Measurements from ENCODE around the gene IL18.

The IL18 gene

DNA sequence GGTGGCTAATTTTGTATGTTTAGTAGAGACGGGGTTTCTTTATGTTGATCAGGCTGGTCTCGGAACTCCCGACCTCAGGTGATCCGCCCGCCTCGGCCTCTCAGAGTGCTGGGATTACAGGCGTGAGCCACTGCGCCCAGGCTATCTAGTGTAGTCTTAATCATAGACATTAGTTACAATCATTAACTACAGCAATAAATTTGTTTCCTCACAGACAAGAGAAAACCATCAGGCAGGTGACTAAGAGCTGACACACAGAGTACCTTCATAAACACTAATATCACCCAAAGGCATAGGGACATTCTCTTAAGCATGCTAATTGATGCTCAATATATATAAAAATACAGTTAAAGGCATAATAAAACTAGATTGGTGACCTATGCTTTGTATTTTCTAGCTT is 57.8 kb downstream of the IL18 start:
- no peaks in the 10 kb centered on the region for H3K9me3 ChIP-seq (replicated peaks; ENCODE audit: insufficient read depth, low read length)
- no peak overlapping the region for H3K4me3 ChIP-seq (ENCODE audit: low read length)
- H3K27ac ChIP-seq (ENCODE audit: low read length) = no peak overlapping the region
- no peaks in the 10 kb centered on the region for H3K79me2 ChIP-seq (ENCODE audit: low read length)
- no peaks in the 10 kb centered on the region for H3K9me2 ChIP-seq (replicated peaks; ENCODE audit: insufficient read depth, low read length)
- H3K27me3 ChIP-seq (replicated peaks; ENCODE audit: insufficient read depth, low read length) = no peaks in the 10 kb centered on the region
- no peak overlapping the region for H3K9ac ChIP-seq (ENCODE audit: low read length)
- no peaks in the 10 kb centered on the region for H3K4me1 ChIP-seq (ENCODE audit: low read length)
- no peak overlapping the region for H2AFZ ChIP-seq (ENCODE audit: low read length)
- H3F3A ChIP-seq (ENCODE audit: insufficient read depth, low read length) = no peaks in the 10 kb centered on the region
- no peak overlapping the region for H3K4me2 ChIP-seq (ENCODE audit: low read depth, low read length)
- no peaks in the 10 kb centered on the region for H3K36me3 ChIP-seq (replicated peaks; ENCODE audit: insufficient read depth, low read length)
- TF ChIP-seq EZH2 (optimal IDR thresholded peaks at IDR 0.05; ENCODE audit: low read depth, low read length) = no peak
- no peak for DNase-seq
- H4K20me1 ChIP-seq (ENCODE audit: insufficient read depth, low read length) = no peaks in the 10 kb centered on the region

DNA sequence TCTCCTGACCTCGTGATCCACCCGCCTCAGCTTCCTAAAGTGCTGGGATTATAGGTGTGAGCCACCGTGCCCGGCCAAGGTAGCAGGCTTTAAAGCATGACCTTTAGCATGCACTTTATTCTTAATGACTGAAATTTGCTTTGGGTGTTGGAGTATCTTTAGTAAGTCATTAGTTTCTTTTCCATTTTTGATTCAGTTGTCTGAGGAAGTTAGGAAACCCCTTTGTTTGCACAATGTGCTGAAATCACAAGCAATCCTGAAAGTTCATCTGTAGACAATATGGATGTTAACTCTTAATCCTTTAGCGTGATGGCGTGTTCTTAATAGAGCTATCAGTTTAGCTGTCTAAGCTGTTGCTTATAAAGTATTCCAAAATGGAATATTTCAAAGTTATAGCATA is 60.4 kb downstream of the IL18 start:
- Histone ChIP-seq H3K9me3 (replicated peaks; ENCODE audit: insufficient read depth, low read length) (no peaks in the 10 kb centered on the region), H3K27ac (ENCODE audit: low read length) (no peak overlapping the region), H3K4me1 (ENCODE audit: low read length) (no peaks in the 10 kb centered on the region), H2AFZ (ENCODE audit: low read length) (no peak overlapping the region), H3K9me2 (replicated peaks; ENCODE audit: insufficient read depth, low read length) (no peaks in the 10 kb centered on the region), H3K36me3 (replicated peaks; ENCODE audit: insufficient read depth, low read length) (no peaks in the 10 kb centered on the region), H3K27me3 (replicated peaks; ENCODE audit: insufficient read depth, low read length) (no peaks in the 10 kb centered on the region), H3K4me3 (ENCODE audit: low read length) (no peak overlapping the region), H4K20me1 (ENCODE audit: insufficient read depth, low read length) (no peaks in the 10 kb centered on the region), H3K9ac (ENCODE audit: low read length) (no peak overlapping the region), H3K79me2 (ENCODE audit: low read length) (no peaks in the 10 kb centered on the region), H3F3A (ENCODE audit: insufficient read depth, low read length) (no peaks in the 10 kb centered on the region), H3K4me2 (ENCODE audit: low read depth, low read length) (no peak overlapping the region)
- DNase-seq = no peak
- TF ChIP-seq EZH2phosphoT487 (IDR thresholded peaks at IDR 0.05; ENCODE audit: low read length) (no peak), EZH2 (optimal IDR thresholded peaks at IDR 0.05; ENCODE audit: low read depth, low read length) (no peak)
- TF ChIP-seq, protein P1, sequence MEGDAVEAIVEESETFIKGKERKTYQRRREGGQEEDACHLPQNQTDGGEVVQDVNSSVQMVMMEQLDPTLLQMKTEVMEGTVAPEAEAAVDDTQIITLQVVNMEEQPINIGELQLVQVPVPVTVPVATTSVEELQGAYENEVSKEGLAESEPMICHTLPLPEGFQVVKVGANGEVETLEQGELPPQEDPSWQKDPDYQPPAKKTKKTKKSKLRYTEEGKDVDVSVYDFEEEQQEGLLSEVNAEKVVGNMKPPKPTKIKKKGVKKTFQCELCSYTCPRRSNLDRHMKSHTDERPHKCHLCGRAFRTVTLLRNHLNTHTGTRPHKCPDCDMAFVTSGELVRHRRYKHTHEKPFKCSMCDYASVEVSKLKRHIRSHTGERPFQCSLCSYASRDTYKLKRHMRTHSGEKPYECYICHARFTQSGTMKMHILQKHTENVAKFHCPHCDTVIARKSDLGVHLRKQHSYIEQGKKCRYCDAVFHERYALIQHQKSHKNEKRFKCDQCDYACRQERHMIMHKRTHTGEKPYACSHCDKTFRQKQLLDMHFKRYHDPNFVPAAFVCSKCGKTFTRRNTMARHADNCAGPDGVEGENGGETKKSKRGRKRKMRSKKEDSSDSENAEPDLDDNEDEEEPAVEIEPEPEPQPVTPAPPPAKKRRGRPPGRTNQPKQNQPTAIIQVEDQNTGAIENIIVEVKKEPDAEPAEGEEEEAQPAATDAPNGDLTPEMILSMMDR (IDR thresholded peaks at IDR 0.05; ENCODE audit: low read length) = no peak

DNA sequence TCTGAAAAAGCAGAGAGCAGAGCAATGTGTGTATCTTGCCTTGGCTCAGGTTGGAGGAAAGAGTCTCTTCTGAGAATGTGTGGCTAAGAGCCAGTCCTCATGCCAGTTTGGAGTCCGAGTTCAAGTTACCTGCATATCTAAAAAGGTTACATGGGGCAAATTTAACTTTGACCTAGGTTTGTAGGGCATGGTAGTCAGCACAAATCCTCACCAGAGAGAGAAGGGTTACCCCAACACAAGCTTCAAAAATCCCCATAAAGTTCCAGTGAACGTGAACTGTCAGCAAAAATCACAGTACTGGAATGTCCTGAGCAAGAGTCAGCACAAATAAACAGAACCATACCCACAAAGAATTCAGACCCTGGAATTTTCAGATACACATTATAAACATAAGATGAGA is 63.4 kb downstream of the IL18 start:
- Histone ChIP-seq H3K79me2 (ENCODE audit: low read length) (no peaks in the 10 kb centered on the region), H3K9me3 (replicated peaks; ENCODE audit: insufficient read depth, low read length) (no peaks in the 10 kb centered on the region), H3K4me3 (ENCODE audit: low read length) (no peak overlapping the region), H3K27me3 (replicated peaks; ENCODE audit: insufficient read depth, low read length) (no peaks in the 10 kb centered on the region), H4K20me1 (ENCODE audit: insufficient read depth, low read length) (no peaks in the 10 kb centered on the region), H3K27ac (ENCODE audit: low read length) (no peak overlapping the region), H3K9ac (ENCODE audit: low read length) (no peak overlapping the region), H2AFZ (ENCODE audit: low read length) (no peak overlapping the region), H3K9me2 (replicated peaks; ENCODE audit: insufficient read depth, low read length) (no peaks in the 10 kb centered on the region), H3F3A (ENCODE audit: insufficient read depth, low read length) (no peaks in the 10 kb centered on the region), H3K4me2 (ENCODE audit: low read depth, low read length) (no peak overlapping the region), H3K36me3 (replicated peaks; ENCODE audit: insufficient read depth, low read length) (no peaks in the 10 kb centered on the region), H3K4me1 (ENCODE audit: low read length) (no peaks in the 10 kb centered on the region)
- no peak for DNase-seq
- TF ChIP-seq EZH2phosphoT487 (IDR thresholded peaks at IDR 0.05; ENCODE audit: low read length) (no peak), EZH2 (optimal IDR thresholded peaks at IDR 0.05; ENCODE audit: low read depth, low read length) (no peak)
- TF ChIP-seq, protein P1 (IDR thresholded peaks at IDR 0.05; ENCODE audit: low read length) = no peak

DNA sequence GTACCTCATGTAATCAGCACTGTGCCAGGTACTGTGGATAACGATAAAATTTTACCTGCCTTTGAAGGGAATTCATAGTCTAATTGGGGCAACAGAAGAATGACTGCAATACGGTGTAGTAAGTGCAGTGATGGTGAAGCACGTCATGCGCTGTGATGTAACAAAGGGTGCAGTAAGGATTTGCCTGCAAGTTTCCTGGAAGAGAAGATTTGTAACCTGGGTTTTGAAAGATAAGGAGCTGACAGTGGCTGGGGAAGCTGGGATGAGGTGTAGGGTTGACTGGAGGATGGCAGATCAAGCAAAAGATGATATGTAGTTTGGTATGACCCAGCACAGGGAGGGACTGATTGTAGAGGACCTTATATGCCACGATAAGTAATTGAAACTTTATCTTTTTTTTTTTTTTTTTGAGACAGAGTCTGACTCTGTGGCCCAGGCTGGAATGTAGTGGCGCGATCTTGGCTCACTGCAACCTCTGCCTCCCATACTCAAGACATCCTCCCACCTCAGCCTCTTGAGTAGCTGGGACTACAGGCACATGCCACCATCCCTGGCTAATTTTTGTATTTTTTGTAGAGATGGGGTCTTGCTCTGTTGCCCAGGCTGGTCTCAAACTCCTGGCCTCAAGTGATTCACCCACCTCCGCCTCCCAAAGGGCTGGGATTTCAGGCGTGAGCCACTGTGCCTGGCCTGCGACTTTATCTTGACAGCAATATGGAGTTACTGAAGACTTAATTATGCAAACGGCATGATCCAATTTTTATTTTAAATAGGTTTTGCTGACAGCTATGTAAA is 66.0 kb downstream of the IL18 start:
- H3F3A ChIP-seq (ENCODE audit: insufficient read depth, low read length) = no peaks in the 10 kb centered on the region
- no peaks in the 10 kb centered on the region for H3K36me3 ChIP-seq (replicated peaks; ENCODE audit: insufficient read depth, low read length)
- DNase-seq = no peak
- H3K27ac ChIP-seq (ENCODE audit: low read length) = no peak overlapping the region
- H3K9me3 ChIP-seq (replicated peaks; ENCODE audit: insufficient read depth, low read length) = no peaks in the 10 kb centered on the region
- H3K4me2 ChIP-seq (ENCODE audit: low read depth, low read length) = no peak overlapping the region
- no peaks in the 10 kb centered on the region for H3K4me1 ChIP-seq (ENCODE audit: low read length)
- H3K27me3 ChIP-seq (replicated peaks; ENCODE audit: insufficient read depth, low read length) = no peaks in the 10 kb centered on the region
- no peaks in the 10 kb centered on the region for H3K79me2 ChIP-seq (ENCODE audit: low read length)
- no peak overlapping the region for H2AFZ ChIP-seq (ENCODE audit: low read length)
- TF ChIP-seq EZH2 (optimal IDR thresholded peaks at IDR 0.05; ENCODE audit: low read depth, low read length) (no peak), EZH2phosphoT487 (IDR thresholded peaks at IDR 0.05; ENCODE audit: low read length) (no peak)
- TF ChIP-seq, protein P1 (IDR thresholded peaks at IDR 0.05; ENCODE audit: low read length) = no peak
- H3K9me2 ChIP-seq (replicated peaks; ENCODE audit: insufficient read depth, low read length) = no peaks in the 10 kb centered on the region
- H3K4me3 ChIP-seq (ENCODE audit: low read length) = no peak overlapping the region
- H4K20me1 ChIP-seq (ENCODE audit: insufficient read depth, low read length) = no peaks in the 10 kb centered on the region
- H3K9ac ChIP-seq (ENCODE audit: low read length) = no peak overlapping the region

Data from MM.1S (cell line).